CD4-positive, alpha-beta T cell treated with Interleukin-15 for 4 hours (primary cell): ENCODE data around the gene APC2.

Source experiments
- DNase-seq: peaks from one replicate; pipeline ENCODE4 v3.0.0-alpha.2; 2020; ENCODE audit warnings: low spot score

APC2 gene

DNA sequence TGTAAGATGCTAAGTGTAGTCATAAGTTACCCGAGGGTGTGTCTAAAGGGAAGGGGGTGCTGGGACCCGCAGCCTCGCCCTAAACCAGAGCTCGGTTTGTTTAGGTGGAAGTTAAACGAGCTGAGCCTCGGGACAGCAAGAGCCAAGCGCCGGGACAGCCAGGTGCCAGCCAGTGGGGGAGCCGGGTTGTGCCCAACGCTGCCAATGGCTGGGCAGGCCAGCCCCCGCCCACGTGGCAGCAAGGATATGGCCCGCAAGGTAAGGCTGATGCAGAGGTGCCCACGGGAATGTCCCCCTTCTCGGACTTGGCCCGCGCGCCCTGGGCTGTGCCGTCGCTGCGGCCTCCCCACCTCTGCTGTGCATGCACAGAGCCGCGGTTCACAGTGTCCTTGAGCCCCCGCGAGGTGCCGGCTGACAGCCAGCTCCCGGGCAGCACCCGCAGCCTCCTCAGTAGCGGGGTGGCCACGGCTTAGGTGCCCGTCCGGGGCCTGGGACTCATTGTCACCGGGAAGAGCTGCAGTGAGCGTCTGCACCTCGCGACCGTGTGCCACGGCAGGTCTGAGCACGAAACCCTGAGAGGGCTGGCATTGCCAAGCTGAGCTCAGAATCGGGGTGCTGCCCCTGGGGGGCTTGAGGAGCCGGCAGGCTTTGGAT, 21.1 kb upstream of the APC2 start:
- DNase-seq, result no peak

DNA sequence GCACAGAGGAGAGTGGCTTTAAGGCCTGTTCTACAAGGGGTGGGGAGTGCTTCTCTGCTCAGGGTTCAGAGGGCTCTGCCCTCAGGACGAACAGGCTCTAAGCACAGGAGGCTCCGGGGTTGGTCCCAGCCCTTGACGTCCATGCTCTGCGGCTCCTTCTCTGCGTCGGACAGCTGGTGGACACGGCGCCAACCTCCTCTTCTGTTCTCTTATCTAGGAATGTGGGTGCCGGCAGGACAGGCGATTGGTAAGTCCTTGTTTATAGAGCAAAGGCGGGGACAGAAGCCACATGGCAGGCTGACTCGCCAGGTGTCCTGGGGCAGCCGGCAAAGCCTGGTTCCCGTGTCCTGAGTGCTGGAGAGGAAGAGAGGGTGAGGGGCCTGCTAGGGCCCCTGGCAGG, 20.2 kb upstream of the APC2 start:
- no peak for DNase-seq

DNA sequence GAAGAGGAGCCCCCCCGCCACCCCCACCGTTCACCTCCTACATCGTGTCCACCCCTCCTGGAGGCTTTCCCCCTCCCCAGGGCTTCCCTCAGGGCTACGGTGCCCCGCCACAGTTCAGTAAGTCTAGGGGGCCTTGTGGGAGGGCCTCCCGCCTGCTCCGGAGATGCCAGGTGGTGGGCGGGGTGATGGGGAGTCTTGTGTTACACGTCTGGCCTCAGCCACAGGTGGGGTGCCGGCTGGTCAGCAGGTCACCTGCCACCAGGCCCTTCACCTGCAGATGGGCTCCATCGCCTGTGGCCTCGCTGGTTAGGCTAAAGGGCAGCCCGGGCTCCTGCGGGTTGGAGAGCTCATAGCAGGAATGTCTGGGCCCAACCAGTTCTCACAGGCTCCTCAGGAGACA, 19.7 kb upstream of the APC2 start:
- no peak for DNase-seq

DNA sequence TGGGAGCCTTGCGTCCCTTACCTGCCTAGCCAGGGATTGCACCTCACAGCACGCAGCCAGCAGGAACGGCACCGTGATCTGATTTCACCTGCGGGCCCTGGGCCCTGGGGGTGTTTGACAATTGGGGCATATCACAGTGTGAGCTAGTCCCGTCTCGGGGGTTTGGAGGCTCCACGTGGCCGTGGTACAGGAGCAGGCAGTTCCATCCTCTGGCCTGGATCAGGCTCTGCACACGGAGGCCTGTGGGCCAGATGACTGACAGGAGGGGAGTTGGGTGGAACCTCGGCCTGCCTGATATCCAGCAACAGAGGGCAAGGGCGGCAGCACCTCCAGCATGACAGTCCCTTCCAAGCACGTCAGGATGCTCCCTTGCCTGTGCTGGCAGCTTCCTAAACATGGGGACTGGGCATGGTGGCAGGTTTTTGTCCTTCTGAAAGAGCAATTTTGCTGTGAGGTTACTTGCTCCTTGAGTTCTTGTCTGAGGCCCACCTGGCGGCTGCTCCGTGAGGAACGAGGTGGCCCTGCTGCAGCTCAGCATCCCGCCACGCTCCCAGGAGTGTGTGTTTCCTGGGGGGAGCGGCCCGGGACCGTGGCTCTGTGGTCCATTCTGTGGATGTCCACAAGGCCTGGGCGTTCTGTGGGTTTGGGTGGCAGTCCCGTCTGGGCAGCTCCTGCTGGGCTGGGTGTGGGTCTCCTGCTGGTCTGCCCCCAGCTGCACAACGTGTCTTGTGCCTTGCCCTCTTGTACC, 18.0 kb upstream of the APC2 start:
- no peak for DNase-seq

DNA sequence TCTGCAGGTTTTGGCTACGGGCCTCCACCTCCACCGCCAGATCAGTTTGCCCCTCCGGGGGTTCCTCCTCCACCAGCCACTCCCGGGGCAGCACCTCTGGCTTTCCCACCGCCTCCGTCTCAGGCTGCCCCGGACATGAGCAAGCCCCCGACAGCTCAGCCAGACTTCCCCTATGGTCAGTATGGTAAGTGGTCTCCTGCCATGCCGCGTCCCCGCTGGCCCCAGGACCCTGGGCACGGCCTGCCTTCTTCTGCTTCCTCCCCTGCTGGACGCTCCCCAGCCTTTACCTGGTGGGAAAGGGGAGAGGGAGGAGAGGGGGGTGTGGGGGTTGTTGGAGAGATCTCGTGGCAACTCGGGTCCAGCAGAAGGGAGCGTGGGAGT, 17.4 kb upstream of the APC2 start:
- no peak for DNase-seq

DNA sequence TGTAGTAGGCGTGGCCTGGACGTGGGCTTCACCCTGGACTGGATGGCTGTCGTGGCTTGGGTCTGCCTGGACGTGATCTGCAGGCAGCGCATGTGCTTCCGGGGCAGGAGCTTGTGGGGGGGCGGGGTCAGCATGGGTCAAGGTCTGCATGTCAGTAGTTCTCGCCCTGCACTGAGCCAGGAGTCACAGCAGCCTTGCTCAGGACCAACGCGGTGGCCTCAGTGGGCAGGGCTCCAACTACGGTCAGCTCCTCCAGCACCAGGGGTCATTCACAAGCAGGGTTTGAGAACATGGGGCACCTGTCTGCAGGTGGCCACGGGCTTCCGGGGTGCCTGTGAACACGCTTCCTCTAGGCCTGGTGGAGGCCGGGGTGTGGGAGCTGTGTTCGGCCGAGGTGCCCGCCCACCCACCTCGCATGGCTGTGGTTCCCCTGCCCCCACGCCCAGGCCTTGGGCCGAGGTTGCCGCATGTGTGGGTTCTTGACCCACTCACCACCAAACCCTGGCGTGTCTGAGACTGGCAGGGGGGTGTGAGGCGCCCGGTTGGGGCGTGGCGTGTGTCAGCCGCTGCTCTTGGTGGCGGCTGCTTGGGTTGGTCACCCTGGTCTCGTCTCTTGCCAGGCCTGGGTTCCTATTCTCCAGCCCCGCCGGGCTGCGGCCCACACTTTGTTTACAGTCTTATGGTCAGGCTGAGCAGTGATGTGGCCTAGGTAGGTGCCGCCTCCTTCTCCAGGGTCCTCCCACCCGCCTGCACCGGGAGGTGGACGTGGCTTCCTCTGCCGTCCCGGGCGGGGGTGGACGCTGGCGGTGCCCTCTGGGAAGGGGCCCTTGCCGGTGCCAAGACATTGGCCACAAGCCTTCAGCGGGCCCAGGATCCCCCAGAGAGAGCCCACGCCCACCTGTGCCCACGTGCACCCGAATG, 16.5 kb upstream of the APC2 start:
- no peak for DNase-seq

DNA sequence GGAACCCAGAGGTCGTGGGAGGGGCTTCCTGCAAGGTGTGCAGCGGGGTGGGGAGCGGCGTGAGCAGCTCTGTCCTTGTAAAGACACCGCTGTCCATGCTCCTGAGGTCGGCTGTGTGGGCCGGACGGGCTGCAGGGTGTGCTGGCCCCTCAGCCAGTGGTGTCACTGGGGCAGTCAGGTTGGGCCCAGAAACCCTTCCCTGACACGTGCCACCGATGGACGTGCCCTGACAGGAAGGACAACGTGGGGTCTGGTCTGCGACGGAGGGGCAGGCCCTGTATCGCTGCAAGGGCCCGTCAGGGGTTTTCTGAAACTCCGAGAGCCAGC, 15.9 kb upstream of the APC2 start:
- DNase-seq, result no peak

DNA sequence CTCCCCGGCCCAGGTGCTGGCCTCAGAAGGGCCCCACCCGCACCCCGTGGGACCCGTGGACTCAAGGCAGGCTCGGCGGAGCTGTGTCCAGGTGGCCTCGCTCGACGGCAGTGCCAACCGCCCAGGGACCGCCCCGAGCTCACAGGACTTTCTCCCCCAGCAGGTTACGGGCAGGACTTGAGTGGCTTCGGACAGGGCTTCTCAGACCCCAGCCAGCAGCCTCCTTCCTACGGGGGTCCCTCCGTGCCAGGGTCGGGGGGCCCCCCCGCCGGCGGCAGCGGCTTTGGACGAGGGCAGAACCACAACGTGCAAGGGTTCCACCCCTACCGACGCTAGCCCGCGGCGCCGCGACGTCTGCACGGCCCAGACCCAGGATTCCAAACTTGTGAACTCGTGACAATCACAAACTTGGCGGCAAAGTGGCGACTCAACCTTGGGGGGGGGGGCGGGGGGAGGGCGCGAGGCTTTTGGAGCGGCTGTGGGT, 15.3 kb upstream of the APC2 start:
- DNase-seq, result no peak

DNA sequence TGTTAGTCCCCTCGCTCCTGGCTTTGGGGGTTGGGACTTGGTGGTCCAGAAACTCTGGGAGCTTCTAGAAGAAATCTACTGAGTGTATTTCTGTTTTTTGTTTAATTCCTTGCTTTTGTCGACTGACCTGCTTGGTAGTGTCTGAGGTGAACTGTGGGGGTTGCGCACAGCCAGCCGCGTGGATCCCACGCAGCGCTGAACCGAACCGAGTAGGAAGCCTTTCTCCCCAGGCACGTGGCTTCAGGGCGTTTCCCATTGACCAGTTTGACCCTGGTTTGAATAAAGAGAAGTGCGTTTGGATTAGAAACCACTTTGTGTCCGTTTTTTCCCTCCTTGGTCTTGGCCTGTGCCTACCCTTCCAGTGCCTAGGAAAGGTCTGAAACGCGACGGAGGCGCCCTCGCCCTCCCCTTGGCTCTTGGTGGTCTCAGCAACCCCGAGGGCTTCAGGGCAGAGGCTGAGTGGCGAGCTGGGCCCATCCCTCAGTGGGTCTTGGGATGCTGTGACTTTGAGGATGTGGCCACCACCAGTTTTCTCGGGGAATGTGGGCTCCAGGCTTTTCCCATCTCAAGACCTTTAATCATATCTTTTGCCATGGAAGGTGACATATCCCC, 14.4 kb upstream of the APC2 start:
- no peak for DNase-seq

DNA sequence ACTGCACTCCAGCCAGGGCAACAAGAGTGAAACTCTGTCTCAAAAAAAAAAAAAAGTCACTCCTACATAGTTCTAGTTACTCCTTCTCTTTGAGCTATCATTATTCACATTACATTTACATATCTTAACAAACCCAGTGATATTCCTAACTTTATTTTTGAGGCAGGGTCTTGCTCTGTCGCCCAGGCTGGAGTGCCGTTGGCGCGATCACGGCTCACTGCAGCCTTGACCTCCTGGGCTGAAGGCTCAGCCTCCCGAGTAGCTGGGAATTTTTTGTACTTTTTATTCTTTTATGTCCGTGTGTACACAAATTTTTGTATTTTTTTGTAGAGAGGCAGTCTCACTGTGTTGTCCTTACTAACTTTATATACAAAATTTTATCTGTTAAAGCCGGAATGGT, 12.3 kb upstream of the APC2 start:
- no peak for DNase-seq

DNA sequence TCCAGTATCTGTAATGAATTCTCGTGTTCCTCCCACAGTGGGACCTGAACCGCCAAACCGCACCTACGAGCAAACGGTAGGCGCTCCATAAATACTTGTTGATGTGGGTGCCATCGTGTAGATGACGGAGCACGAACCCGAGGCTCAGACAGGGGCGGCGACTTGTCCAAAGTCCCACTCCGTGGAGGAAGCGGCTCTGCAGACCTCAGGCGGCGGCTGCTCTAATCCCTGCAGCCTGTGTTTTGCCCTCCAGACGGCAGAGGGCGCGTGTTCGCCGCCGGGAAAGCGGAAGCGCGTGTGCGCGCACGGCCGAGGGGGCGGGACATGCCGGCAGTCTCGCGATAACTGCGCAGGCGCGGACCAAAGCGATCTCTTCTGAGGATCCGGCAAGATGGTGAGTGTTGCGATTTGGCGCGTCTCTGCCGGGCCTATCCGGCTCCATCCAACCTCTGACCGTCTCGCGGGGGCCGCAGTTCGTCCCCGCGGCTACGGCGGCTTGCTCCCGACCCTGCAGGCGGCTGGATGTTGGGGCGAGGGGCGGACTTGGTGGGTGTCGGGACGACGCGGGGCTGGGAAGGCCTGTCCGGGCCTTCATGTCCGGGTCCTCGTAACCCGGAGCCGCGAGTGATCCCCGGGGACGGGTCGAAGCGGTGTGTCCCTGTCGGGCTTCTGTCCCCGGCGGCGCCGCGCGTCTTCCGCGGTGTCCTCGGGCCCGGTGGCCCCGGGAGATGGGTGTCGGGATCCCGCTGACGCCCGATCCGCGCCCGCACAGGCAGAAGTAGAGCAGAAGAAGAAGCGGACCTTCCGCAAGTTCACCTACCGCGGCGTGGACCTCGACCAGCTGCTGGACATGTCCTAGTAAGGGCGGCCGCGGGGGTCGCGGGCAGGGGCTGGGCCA, 11.6 kb upstream of the APC2 start, which contains the start of gene RPS15:
Gene RPS15 (plus strand): TSS at position 362 of the 898 bp plus-strand sequence. CDS start 30 bp downstream, at position 392.
- peak; percentile 96 for DNase-seq

DNA sequence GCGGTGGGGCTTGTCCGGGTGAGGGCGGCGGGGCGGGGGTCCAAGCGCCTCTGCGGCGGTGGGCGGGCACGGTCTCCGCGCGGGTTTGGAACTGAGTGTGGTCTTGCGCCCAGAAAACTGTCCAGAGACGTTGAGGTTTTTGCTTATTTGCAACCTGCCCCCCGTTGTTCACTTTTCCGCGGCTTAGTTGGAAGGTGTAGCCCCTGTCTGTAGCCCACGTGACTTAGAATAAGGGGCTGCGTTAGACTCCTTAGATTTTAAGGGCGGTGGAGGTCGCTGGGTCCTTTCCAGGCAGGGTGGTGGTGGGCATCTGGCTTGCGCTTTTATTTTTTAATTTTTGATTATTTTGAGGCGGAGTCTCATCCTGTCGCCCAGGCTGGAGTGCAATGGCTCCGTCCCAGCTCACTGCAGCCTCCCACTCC, 11.0 kb upstream of the APC2 start:
- DNase-seq, result no peak

DNA sequence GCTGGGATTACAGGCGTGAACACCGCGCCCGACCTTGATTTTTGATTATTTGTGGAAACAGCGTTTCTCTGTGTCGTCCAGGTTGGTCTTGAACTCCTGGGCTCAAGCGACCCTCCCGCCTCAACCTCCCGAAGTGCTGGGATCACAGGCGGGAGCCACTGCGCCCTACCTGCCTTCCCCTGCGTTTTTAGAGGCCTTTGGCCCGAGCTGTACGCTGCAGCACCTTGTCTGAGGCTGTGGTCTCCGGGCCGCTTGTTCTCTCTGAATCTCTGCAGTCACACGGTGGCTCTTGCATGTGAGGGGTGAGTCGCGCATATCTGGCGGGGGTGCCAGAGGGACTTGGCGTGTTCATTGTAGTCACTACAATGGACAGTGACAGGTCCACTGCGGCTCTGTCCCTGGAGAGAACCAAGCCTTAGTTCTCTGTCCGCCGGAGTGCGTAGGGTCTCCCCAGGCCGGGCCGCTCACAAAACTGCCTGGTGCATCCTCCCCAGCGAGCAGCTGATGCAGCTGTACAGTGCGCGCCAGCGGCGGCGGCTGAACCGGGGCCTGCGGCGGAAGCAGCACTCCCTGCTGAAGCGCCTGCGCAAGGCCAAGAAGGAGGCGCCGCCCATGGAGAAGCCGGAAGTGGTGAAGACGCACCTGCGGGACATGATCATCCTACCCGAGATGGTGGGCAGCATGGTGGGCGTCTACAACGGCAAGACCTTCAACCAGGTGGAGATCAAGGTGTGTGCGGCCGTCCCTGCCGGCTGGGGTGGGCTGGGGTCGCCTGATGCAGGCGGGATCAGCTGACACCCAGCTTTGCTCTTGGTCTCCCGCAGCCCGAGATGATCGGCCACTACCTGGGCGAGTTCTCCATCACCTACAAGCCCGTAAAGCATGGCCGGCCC, 10.2 kb upstream of the APC2 start:
- peak; percentile 9 for DNase-seq

DNA sequence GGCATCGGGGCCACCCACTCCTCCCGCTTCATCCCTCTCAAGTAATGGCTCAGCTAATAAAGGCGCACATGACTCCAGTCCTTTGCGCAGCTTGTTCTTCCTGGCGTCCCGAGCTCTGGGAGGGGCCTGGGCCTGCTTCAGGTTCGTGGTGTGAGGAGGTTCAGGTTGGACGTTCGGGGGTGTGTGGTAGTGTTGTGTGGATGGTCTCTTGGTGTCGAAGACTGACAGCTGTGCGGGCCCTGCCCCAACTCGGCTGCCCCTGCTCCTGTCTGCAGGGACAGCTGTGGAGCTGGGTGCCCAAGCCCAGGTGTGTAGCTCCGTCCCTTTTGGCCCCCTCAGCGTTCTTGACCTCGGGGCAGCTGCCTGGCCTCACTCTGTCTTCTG, 9.5 kb upstream of the APC2 start:
- DNase-seq, result no peak

DNA sequence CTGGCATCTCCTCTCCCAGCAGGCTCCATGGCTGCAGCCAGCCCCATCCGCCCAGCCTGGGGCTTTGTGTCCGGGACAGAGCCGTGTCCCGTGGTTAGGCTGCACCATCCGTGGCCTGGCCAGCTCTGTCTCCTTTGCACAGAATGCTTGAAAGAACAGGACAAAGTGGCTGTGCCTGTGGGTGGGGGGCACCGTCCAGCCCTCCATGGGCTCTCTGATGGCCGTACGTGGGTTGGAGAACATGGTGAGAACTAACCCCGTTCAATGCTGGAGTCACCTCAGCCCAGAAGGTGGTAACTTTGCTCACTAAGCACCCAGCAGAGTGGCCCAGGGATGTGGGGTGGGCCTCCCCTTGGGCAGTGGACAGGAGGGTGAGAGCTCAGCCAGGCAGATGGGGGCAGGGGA, 8.9 kb upstream of the APC2 start:
- no peak for DNase-seq

DNA sequence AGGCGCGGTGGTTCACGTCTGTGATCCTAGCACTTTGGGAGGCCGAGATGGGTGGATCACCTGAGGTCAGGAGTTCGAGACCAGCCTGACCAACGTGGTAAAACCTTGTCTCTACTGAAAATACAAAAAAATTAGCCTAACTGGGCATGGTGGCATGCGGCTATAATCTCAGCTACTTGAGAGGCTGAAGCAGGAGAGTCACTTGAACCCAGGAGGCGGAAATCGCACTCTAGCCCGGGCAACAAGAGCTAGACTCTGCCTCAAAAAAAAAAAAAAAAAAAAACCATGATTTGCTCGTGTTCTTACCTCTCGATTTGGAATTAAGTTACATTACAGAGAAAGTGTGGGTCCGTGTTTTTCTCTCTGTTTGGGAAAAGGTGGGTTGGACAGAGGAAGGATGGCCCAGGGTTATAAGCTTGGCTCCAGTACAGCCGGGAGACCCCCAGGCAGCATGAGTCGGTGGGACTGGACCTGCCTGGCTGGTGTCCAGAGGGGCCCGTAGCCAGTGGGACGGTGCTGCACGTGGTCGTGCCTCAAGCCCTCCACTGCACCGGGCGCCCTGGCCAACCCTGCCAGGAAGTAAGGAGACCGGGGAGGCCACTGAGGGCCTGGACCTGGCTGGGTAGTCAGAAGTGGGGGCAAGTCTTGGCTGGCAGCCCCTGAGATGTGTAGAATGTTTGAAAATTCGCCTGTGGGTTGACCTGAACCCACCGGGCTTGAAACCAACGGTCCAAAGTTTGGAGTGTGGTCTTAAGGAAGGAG, 8.1 kb upstream of the APC2 start:
- no peak for DNase-seq

DNA sequence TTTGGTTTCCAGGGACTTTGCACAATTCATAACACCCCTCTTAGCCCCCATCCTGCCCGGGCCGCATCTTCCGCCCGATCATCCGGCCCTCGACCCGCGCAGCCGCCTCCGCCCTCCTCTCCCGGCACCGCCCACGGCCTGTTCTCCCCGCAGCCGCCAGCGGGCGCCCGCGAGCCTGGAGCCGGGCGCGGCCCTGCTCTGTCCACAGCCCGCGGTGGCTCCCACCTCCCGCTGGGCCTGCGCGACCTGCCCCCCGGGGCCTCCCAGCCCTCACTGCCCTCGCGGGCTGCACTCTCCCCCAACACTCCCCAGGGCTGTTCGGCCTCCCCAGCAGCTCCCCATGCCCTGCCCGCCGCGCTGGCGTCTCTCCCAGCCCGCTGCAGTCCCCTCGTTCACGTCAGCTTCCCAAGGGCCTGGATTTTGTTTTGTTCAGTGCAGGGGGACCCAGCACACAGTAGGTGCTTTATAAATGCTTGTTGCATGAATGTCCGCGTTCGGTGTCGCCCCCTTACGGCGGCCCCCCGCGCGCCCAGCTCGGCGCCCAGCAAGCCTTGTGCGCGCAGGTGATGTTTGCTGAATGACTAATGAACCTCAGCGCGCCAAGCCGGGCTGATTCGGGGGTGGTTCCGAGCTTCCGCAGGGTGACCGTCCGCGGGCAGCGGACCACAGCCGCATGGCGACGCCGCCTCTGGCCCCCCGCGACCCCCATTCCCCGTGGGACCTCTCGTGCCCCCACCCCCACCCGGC, 4.6 kb upstream of the APC2 start:
- DNase-seq, result peak; percentile 72

DNA sequence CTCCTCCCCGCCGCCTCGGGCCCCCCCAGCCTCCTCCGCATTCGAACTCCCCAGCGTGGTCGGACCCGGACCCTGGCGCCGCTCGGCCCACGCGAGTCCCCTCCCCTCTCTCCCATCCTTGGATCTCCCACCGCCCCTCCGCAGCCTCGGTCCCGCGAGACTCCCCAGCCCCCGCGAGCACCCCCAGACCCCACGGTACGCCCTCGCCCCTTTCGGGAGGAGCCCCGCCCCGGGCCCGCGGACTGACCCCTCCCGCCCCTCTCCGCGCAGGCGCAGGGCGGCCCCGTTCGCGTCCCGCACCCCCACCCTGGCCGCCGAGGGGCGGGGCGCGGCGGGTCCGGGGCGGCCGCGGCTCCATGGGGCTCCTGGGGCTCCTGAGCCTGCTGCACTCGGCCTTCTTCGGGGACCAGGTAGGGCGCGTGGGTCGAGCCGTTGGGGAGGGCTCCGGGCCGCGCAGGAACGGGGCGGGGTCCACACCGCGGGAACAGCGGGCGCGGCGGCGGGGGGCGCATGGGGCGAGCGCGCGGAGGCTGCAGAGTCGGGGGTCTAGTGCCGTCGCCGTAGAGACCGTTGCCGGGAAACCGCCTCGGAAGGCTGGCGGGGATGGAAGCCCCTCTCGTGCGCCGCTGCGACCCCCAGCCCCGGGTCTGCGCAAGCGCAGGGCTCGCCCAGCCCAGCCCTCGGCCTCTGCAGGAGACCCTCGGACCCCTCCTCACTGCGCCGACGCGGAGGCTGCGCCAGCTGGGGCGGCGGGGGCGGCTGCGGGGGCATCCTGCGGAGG, 3.8 kb upstream of the APC2 start:
- no peak for DNase-seq
